H9 (cell line): ENCODE results near the gene ZNF831. TPM values are rescaled to one million over a fixed set of nuclear protein-coding genes. Genes with fewer than 3 reads are reported as not detected.

Source experiments
- DNase-seq: peaks from one replicate; pipeline ENCODE4 v3.0.0-alpha.2; 2017
- H2AFZ ChIP-seq: one replicate; pipeline ENCODE4 v1.6.1; 2013; ENCODE audit warnings: mild to moderate bottlenecking, low read length, control low read depth, moderate library complexity
- H2AK5ac ChIP-seq: 2 replicates; pipeline ENCODE4 v1.6.1; 2013; ENCODE audit warnings: low read length, control low read depth, mixed read lengths; ENCODE audit not compliant: insufficient read length
- H2BK120ac ChIP-seq: one replicate; pipeline ENCODE4 v1.6.1; 2013; ENCODE audit warnings: low read depth, mild to moderate bottlenecking, low read length, control low read depth, inconsistent platforms; ENCODE audit not compliant: poor library complexity, severe bottlenecking
- H2BK12ac ChIP-seq: 2 replicates; pipeline ENCODE4 v1.6.1; 2013; ENCODE audit warnings: low read length, control low read depth, mixed read lengths, low read depth; ENCODE audit not compliant: insufficient read length
- H2BK15ac ChIP-seq: 2 replicates; pipeline ENCODE4 v1.6.1; 2013; ENCODE audit warnings: low read depth, low read length, control low read depth
- H2BK20ac ChIP-seq: one replicate; pipeline ENCODE4 v1.6.1; 2013; ENCODE audit warnings: low read depth, mild to moderate bottlenecking, low read length, control low read depth, inconsistent platforms; ENCODE audit not compliant: poor library complexity, severe bottlenecking
- H2BK5ac ChIP-seq: 2 replicates; pipeline ENCODE4 v1.6.1; 2013; ENCODE audit warnings: low read length, control low read depth, mixed read lengths; ENCODE audit not compliant: insufficient read length
- H3K14ac ChIP-seq: 2 replicates; pipeline ENCODE4 v1.6.1; 2013; ENCODE audit warnings: low read length, control low read depth; ENCODE audit not compliant: insufficient read depth
- H3K18ac ChIP-seq: 2 replicates; pipeline ENCODE4 v1.6.1; 2013; ENCODE audit warnings: low read depth, mild to moderate bottlenecking, mixed read lengths, low read length, control low read depth; ENCODE audit not compliant: insufficient read length
- H3K23ac ChIP-seq: 2 replicates; pipeline ENCODE4 v1.6.1; 2013; ENCODE audit warnings: low read length, control low read depth, mixed read lengths, low read depth; ENCODE audit not compliant: insufficient read length
- H3K23me2 ChIP-seq: 2 replicates; pipeline ENCODE4 v1.6.1; 2013; ENCODE audit warnings: low read depth, mild to moderate bottlenecking, mixed read lengths, low read length, control low read depth; ENCODE audit not compliant: insufficient read length, poor library complexity, severe bottlenecking
- H3K27ac ChIP-seq: 2 replicates; pipeline ENCODE4 v1.5.1; 2013; ENCODE audit warnings: low read length, control low read depth, mixed read lengths, low read depth; ENCODE audit not compliant: insufficient read length
- H3K27me3 ChIP-seq: 2 replicates; pipeline ENCODE4 v1.6.1; 2013; ENCODE audit warnings: low read length, control low read depth, inconsistent platforms; ENCODE audit not compliant: insufficient read depth
- H3K4ac ChIP-seq: 2 replicates; pipeline ENCODE4 v1.6.1; 2013; ENCODE audit warnings: low read depth, mild to moderate bottlenecking, control low read depth, inconsistent platforms, low read length, moderate library complexity
- H3K4me1 ChIP-seq: 2 replicates; pipeline ENCODE4 v1.6.1; 2013; ENCODE audit warnings: low read length, control low read depth, inconsistent platforms; ENCODE audit not compliant: insufficient read depth
- H3K4me2 ChIP-seq: 2 replicates; pipeline ENCODE4 v1.6.1; 2013; ENCODE audit warnings: low read length, control low read depth, mixed read lengths; ENCODE audit not compliant: insufficient read length, insufficient read depth
- H3K56ac ChIP-seq: 2 replicates; pipeline ENCODE4 v1.6.1; 2013; ENCODE audit warnings: low read depth, mild to moderate bottlenecking, mixed read lengths, low read length, control low read depth; ENCODE audit not compliant: insufficient read length
- H3K79me1 ChIP-seq: 2 replicates; pipeline ENCODE4 v1.6.1; 2013; ENCODE audit warnings: low read depth, mild to moderate bottlenecking, moderate library complexity, low read length, control low read depth, inconsistent platforms; ENCODE audit not compliant: insufficient read depth, poor library complexity, severe bottlenecking
- H3K79me2 ChIP-seq: 2 replicates; pipeline ENCODE4 v1.6.1; 2013; ENCODE audit warnings: low read length, control low read depth, inconsistent platforms; ENCODE audit not compliant: insufficient read depth
- H3K9ac ChIP-seq: 2 replicates; pipeline ENCODE4 v1.6.1; 2013; ENCODE audit warnings: low read length, control low read depth, mixed read lengths; ENCODE audit not compliant: insufficient read length; ENCODE audit errors: extremely low read depth
- H3K9me3 ChIP-seq: one replicate; pipeline ENCODE4 v1.6.1; 2013; ENCODE audit warnings: low read depth, low read length, inconsistent platforms; ENCODE audit not compliant: control insufficient read depth
- H3T11ph ChIP-seq: one replicate; pipeline ENCODE4 v1.6.1; 2013; ENCODE audit warnings: mild to moderate bottlenecking, low read length, control low read depth, inconsistent platforms
- H4K20me1 ChIP-seq: one replicate; pipeline ENCODE4 v1.6.1; 2013; ENCODE audit not compliant: control insufficient read depth, insufficient read length, insufficient read depth
- H4K5ac ChIP-seq: 2 replicates; pipeline ENCODE4 v1.6.1; 2013; ENCODE audit warnings: low read depth, mild to moderate bottlenecking, mixed read lengths, low read length, control low read depth; ENCODE audit not compliant: insufficient read length
- H4K8ac ChIP-seq: replicated peaks from 2 replicates; pipeline ENCODE4 v1.6.1; 2013; ENCODE audit warnings: low read length, control low read depth, mixed read lengths, low read depth; ENCODE audit not compliant: insufficient read length
- H4K91ac ChIP-seq: 2 replicates; pipeline ENCODE4 v1.6.1; 2013; ENCODE audit warnings: low read depth, mild to moderate bottlenecking, moderate library complexity, mixed read lengths, low read length, control low read depth; ENCODE audit not compliant: insufficient read length
- H3K27ac Mint-ChIP-seq, 3 experiments: 2 replicates in 2 of 3; 3 replicates in 1 of 3; pipeline ENCODE4 v1.8.0; 2020 to 2021; ENCODE audit warnings: mixed read lengths in 3 of 3, mild to moderate bottlenecking in 1 of 3, moderate library complexity in 1 of 3
- H3K27me3 Mint-ChIP-seq: 2 replicates; pipeline ENCODE4 v1.8.0; 2021; ENCODE audit warnings: low read depth, mild to moderate bottlenecking, moderate library complexity, mixed read lengths
- H3K36me3 Mint-ChIP-seq, 3 experiments: 2 replicates in 2 of 3; 3 replicates in 1 of 3; pipeline ENCODE4 v1.8.0; 2020 to 2021; ENCODE audit warnings: low read depth in 3 of 3, mixed read lengths in 3 of 3; ENCODE audit not compliant: insufficient read depth in 1 of 3
- H3K4me1 Mint-ChIP-seq, 2 experiments: 2 replicates each; pipeline ENCODE4 v1.8.0; 2020; ENCODE audit warnings: mixed read lengths in 2 of 2
- H3K4me3 Mint-ChIP-seq, 2 experiments: 2 replicates in 1 of 2; 3 replicates in 1 of 2; pipeline ENCODE4 v1.8.0; 2020 to 2021; ENCODE audit warnings: mild to moderate bottlenecking in 2 of 2, mixed read lengths in 2 of 2, moderate library complexity in 1 of 2
- H3K9me3 Mint-ChIP-seq, 2 experiments: 2 replicates in 1 of 2; 3 replicates in 1 of 2; pipeline ENCODE4 v1.8.0; 2020; ENCODE audit warnings: mild to moderate bottlenecking in 2 of 2, mixed read lengths in 2 of 2, moderate library complexity in 1 of 2
- WGBS: extraction: QIAGEN DNeasy Blood & Tissue Kit; methylation state at CpG from one replicate; pipeline ENCODE4 v1.1.7; 2013; ENCODE audit warnings: missing lambda C conversion rate, low lambda C conversion rate, mixed read lengths; ENCODE audit not compliant: insufficient read length; ENCODE audit errors: extremely low coverage; 5-methylcytosine and 5-hydroxymethylcytosine counted together
- total RNA-seq: library from RNA; stranded (reverse); gene quantifications from 2 replicates; pipeline ENCODE4 v1.2.1, GENCODE V29; 2021
- TF ChIP-seq, protein P1 (sequence below): fragments of 200-600 bp; sonication (generic); conservative IDR thresholded peaks from 3 replicates; pipeline ENCODE4 v1.8.0; 2021; ENCODE audit warnings: antibody characterized with exemption, mild to moderate bottlenecking

ZNF831 gene
- total RNA-seq, 1 experiment from 2014 or later = not detected

DNA sequence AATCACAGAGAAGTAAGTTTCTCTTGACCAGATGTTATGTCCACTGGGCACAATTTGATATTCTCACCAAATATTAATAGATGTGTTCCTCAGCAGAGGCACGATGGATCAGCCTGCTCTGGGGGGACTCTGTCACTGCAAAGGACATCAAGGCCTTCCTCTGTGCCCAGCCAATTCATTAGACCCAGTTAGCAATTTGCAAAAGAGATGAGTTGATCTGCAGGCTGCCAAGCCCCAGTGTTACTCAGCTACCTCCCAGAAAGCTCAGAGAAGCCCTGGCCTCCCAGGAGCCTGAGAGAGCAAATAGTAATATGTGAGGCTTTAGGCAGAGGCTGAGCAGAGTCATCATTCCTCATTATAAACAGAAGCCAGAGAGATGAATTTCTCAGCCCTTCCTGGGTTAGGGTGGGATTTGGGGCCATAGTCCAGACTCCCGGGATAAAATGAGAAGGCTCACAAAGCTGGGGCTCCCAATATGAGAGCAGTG is 54.2 kb downstream of the ZNF831 start:
- Histone ChIP-seq H2AK5ac (no peak overlapping the region), H4K5ac (no peak overlapping the region), H4K91ac (no peak overlapping the region), H4K8ac (no peak overlapping the region), H3K18ac (no peak overlapping the region), H2BK20ac (no peak overlapping the region), H2BK15ac (no peak overlapping the region), H3K23ac (no peak overlapping the region), H2BK12ac (no peak overlapping the region), H2BK120ac (no peak overlapping the region), H3K9me3 (no peaks in the 10 kb centered on the region), H2BK5ac (no peak overlapping the region), H3K23me2 (peaks cover 3% of the 10 kb centered on the region), H3K4me2 (no peak overlapping the region), H3K14ac (no peak overlapping the region), H3K4ac (no peak overlapping the region), H3K79me2 (no peaks in the 10 kb centered on the region), H3K4me1 (0 out of 2 replicates have a peak, but pooled peaks cover 4% of the 10 kb centered on the region), H2AFZ (no peak overlapping the region), H3K9ac (no peak overlapping the region), H3K27ac (no peak overlapping the region), H3T11ph (no peak overlapping the region), H3K56ac (no peak overlapping the region), H3K79me1 (no peaks in the 10 kb centered on the region), H3K27me3 (peaks cover 1% of the 10 kb centered on the region; the same call in 1 of the 2 replicates), H4K20me1 (no peaks in the 10 kb centered on the region)
- H3K9me3 Mint-ChIP-seq = no peaks in the 10 kb centered on the region; a peak in 1 of 5 replicates
- H3K27me3 Mint-ChIP-seq = peaks cover 49% of the 10 kb centered on the region
- DNase-seq = no peak
- TF ChIP-seq, protein P1, sequence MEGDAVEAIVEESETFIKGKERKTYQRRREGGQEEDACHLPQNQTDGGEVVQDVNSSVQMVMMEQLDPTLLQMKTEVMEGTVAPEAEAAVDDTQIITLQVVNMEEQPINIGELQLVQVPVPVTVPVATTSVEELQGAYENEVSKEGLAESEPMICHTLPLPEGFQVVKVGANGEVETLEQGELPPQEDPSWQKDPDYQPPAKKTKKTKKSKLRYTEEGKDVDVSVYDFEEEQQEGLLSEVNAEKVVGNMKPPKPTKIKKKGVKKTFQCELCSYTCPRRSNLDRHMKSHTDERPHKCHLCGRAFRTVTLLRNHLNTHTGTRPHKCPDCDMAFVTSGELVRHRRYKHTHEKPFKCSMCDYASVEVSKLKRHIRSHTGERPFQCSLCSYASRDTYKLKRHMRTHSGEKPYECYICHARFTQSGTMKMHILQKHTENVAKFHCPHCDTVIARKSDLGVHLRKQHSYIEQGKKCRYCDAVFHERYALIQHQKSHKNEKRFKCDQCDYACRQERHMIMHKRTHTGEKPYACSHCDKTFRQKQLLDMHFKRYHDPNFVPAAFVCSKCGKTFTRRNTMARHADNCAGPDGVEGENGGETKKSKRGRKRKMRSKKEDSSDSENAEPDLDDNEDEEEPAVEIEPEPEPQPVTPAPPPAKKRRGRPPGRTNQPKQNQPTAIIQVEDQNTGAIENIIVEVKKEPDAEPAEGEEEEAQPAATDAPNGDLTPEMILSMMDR = no peak
- no CpG with 5 or more reads among the region's 2 CpGs for WGBS
- H3K36me3 Mint-ChIP-seq = no peaks in the 10 kb centered on the region; a peak in 1 of 7 replicates
- no peak overlapping the region for H3K4me3 Mint-ChIP-seq
- H3K27ac Mint-ChIP-seq = no peak overlapping the region; a peak in 1 of 7 replicates
- H3K4me1 Mint-ChIP-seq = peaks cover 34 to 35% of the 10 kb centered on the region in 2 experiments
